ENCODE results near the gene EBPL. TPM values are rescaled to one million over a fixed set of nuclear protein-coding genes. Genes with fewer than 3 reads are reported as not detected.
A peak's percentile ranks its signal among the peaks of the same experiment; 100 is the strongest.

EBPL gene
- total and polyA plus RNA-seq, 2 of the 4 experiments (the other 2 are of a cell fraction), result 57.9 to 65.3 TPM

DNA sequence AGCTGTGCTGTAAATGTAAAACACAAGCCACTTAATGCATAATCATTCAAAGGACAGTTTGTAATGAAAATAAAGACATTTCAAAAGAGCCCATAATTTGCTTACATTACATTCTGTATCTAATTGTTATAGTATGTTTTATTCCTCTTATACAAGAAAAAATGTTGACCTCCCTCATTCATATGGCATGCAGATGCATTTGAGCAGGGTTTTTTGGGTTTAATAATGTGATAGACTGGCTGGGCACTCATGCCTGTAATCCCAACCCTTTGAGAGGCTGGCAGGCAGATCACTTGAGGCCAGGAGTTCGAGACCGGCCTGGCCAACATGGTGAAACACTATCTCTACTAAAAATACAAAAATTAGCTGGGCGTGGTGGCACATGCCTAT is 74.6 kb downstream of the EBPL start:
- no peak for DNase-seq
- intact Hi-C loops (cut with micrococcal nuclease), result no loop called here

More for the DNA sequence above, 74.6 kb downstream of the EBPL start:
- POLR2A ChIA-PET (ENCODE audit: unreplicated experiment), result no interaction called here
- H2BK15ac ChIP-seq (ENCODE audit: low read depth, low read length), result no peak overlapping the region
- no peak overlapping the region for H3K23ac ChIP-seq (ENCODE audit: low read depth, low read length)
- no peak overlapping the region for H3K9ac ChIP-seq (ENCODE audit: low read depth, low read length)
- no peak overlapping the region; the same call in 1 of the 2 replicates for H3K4me2 ChIP-seq (ENCODE audit: low read depth, low read length)
- H2BK20ac ChIP-seq (ENCODE audit: low read depth, low read length), result no peak overlapping the region
- H4K91ac ChIP-seq (ENCODE audit: insufficient read depth, low read depth, low read length), result no peak overlapping the region
- peak; percentile 46 for ATAC-seq (ENCODE audit: low read depth)
- no peak overlapping the region; the same call in 1 of the 2 replicates for H3K18ac ChIP-seq (ENCODE audit: low read depth, low read length)
- no peak overlapping the region for H2BK5ac ChIP-seq (ENCODE audit: low read depth, low read length, poor library complexity, severe bottlenecking)
- in situ Hi-C loops (cut with MboI; ENCODE audit: low sequenced_read_pairs) (no loop called here), dilution Hi-C loops (cut with HindIII; ENCODE audit: low sequenced_read_pairs, unreplicated experiment) (no loop called here)
- WGBS, 2 experiments (ENCODE audit: extremely low coverage in 2 of 2, insufficient read length in 1 of 2), result no CpG with 5 or more reads among the region's 3 CpGs
- no peaks in the 10 kb centered on the region for H3K9me3 ChIP-seq (ENCODE audit: control insufficient read depth, insufficient read depth, low read length)
- H3K4me3 ChIP-seq (ENCODE audit: insufficient read depth, low read depth, low read length), result no peak overlapping the region
- H2AK9ac ChIP-seq (replicated peaks; ENCODE audit: low read depth, low read length, poor library complexity), result no peak overlapping the region
- H4K5ac ChIP-seq (ENCODE audit: low read depth, low read length), result no peak overlapping the region
- TF ChIP-seq NFE2L2 (IDR thresholded peaks at IDR 0.05; ENCODE audit: low read depth, low read length) (no peak), RAD21 (IDR thresholded peaks at IDR 0.05; ENCODE audit: low read length) (no peak), RCOR1 (IDR thresholded peaks at IDR 0.05; ENCODE audit: insufficient replicate concordance, low read length) (no peak), CEBPB (IDR thresholded peaks at IDR 0.05; ENCODE audit: low read depth, low read length) (no peak), MXI1 (IDR thresholded peaks at IDR 0.05; ENCODE audit: borderline replicate concordance, low read depth, low read length) (no peak), FOS (IDR thresholded peaks at IDR 0.05; ENCODE audit: low read depth, low read length) (no peak), CHD1 (IDR thresholded peaks at IDR 0.05; ENCODE audit: low read depth, low read length) (no peak), POLR2A (IDR thresholded peaks at IDR 0.05; ENCODE audit: low read depth, low read length) (no peak), BHLHE40 (IDR thresholded peaks at IDR 0.05; ENCODE audit: low read depth, low read length) (no peak), RFX5 (IDR thresholded peaks at IDR 0.05; ENCODE audit: low read depth, low read length) (no peak), SMC3 (IDR thresholded peaks at IDR 0.05; ENCODE audit: low read depth, low read length) (no peak), MAZ (IDR thresholded peaks at IDR 0.05; ENCODE audit: borderline replicate concordance, low read depth, low read length) (no peak)
- TF ChIP-seq, protein P1, sequence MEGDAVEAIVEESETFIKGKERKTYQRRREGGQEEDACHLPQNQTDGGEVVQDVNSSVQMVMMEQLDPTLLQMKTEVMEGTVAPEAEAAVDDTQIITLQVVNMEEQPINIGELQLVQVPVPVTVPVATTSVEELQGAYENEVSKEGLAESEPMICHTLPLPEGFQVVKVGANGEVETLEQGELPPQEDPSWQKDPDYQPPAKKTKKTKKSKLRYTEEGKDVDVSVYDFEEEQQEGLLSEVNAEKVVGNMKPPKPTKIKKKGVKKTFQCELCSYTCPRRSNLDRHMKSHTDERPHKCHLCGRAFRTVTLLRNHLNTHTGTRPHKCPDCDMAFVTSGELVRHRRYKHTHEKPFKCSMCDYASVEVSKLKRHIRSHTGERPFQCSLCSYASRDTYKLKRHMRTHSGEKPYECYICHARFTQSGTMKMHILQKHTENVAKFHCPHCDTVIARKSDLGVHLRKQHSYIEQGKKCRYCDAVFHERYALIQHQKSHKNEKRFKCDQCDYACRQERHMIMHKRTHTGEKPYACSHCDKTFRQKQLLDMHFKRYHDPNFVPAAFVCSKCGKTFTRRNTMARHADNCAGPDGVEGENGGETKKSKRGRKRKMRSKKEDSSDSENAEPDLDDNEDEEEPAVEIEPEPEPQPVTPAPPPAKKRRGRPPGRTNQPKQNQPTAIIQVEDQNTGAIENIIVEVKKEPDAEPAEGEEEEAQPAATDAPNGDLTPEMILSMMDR (conservative IDR thresholded peaks at IDR 0.05; ENCODE audit: low read depth, low read length), result no peak
- TF ChIP-seq, protein P2, sequence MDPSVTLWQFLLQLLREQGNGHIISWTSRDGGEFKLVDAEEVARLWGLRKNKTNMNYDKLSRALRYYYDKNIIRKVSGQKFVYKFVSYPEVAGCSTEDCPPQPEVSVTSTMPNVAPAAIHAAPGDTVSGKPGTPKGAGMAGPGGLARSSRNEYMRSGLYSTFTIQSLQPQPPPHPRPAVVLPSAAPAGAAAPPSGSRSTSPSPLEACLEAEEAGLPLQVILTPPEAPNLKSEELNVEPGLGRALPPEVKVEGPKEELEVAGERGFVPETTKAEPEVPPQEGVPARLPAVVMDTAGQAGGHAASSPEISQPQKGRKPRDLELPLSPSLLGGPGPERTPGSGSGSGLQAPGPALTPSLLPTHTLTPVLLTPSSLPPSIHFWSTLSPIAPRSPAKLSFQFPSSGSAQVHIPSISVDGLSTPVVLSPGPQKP (IDR thresholded peaks at IDR 0.05; ENCODE audit: borderline replicate concordance, low read depth, low read length), result no peak
- TF ChIP-seq, protein P3, sequence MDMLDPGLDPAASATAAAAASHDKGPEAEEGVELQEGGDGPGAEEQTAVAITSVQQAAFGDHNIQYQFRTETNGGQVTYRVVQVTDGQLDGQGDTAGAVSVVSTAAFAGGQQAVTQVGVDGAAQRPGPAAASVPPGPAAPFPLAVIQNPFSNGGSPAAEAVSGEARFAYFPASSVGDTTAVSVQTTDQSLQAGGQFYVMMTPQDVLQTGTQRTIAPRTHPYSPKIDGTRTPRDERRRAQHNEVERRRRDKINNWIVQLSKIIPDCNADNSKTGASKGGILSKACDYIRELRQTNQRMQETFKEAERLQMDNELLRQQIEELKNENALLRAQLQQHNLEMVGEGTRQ (IDR thresholded peaks at IDR 0.05; ENCODE audit: low read depth, low read length), result no peak
- no peaks in the 10 kb centered on the region for H3K27me3 ChIP-seq (ENCODE audit: control insufficient read depth, insufficient read depth, low read length)
- H3K4ac ChIP-seq (ENCODE audit: low read depth, low read length), result no peak overlapping the region
- peaks cover 4% of the 10 kb centered on the region; the same call in 1 of the 2 replicates for H3K9me1 ChIP-seq (ENCODE audit: insufficient read depth, low read length)
- H2AFZ ChIP-seq (replicated peaks; ENCODE audit: low read length, poor library complexity), result no peak overlapping the region
- H3K36me3 ChIP-seq (ENCODE audit: control insufficient read depth, insufficient read depth, low read length), result no peaks in the 10 kb centered on the region
- no peak overlapping the region for H4K8ac ChIP-seq (ENCODE audit: low read depth in 2 of 2, low read length in 2 of 2)
- H3K27ac ChIP-seq (ENCODE audit: insufficient read depth, low read length), result peak overlapping the region; percentile 72; the same call in 1 of the 2 replicates
- no peak overlapping the region for H2BK120ac ChIP-seq (ENCODE audit: low read depth, low read length)
- peaks cover 9% of the 10 kb centered on the region; the same call in 1 of the 2 replicates for H3K4me1 ChIP-seq (ENCODE audit: control insufficient read depth, insufficient read depth, low read length)
- no TSS peak for BruUV-seq (replicated peaks)
- H3K14ac ChIP-seq (replicated peaks; ENCODE audit: low read depth, low read length), result no peak overlapping the region
- CTCF ChIA-PET, result interaction anchor here (0.9 kb wide), 1 partner anchor 10 kb away, joined by 3 read pairs; no protein-coding TSS in a partner anchor
- H3K56ac ChIP-seq (ENCODE audit: extremely low read depth, insufficient read depth, low read length), result no peak overlapping the region
- H3K79me1 ChIP-seq (ENCODE audit: low read depth in 1 of 2, low read length in 2 of 2), result no peaks in the 10 kb centered on the region
- H2AK5ac ChIP-seq (ENCODE audit: low read depth, low read length), result no peak overlapping the region
- H4K20me1 ChIP-seq (ENCODE audit: insufficient read depth, low read length), result no peaks in the 10 kb centered on the region
